Peyer's patch (tissue), 4 donors: ENCODE results near the gene PRPF39.

Source experiments
- POLR2A ChIP-seq, 2 donors: fragments of 450-650 bp; IDR thresholded peaks; one replicate each; pipeline ENCODE4 v1.5.1; 2017; ENCODE audit warnings: antibody characterized with exemption in 2 of 2, mild to moderate bottlenecking in 2 of 2, moderate library complexity in 2 of 2
- TF ChIP-seq, protein P1 (sequence below), 6 experiments: fragments of 450-650 bp in 4 of 6; fragments of 200-600 bp in 2 of 6; sonication (generic) in 1 of 6; IDR thresholded peaks; one replicate each; pipeline ENCODE4 v1.5.1; 2017 to 2019; ENCODE audit warnings: antibody characterized with exemption in 6 of 6, mild to moderate bottlenecking in 3 of 6, moderate library complexity in 1 of 6

DNA sequence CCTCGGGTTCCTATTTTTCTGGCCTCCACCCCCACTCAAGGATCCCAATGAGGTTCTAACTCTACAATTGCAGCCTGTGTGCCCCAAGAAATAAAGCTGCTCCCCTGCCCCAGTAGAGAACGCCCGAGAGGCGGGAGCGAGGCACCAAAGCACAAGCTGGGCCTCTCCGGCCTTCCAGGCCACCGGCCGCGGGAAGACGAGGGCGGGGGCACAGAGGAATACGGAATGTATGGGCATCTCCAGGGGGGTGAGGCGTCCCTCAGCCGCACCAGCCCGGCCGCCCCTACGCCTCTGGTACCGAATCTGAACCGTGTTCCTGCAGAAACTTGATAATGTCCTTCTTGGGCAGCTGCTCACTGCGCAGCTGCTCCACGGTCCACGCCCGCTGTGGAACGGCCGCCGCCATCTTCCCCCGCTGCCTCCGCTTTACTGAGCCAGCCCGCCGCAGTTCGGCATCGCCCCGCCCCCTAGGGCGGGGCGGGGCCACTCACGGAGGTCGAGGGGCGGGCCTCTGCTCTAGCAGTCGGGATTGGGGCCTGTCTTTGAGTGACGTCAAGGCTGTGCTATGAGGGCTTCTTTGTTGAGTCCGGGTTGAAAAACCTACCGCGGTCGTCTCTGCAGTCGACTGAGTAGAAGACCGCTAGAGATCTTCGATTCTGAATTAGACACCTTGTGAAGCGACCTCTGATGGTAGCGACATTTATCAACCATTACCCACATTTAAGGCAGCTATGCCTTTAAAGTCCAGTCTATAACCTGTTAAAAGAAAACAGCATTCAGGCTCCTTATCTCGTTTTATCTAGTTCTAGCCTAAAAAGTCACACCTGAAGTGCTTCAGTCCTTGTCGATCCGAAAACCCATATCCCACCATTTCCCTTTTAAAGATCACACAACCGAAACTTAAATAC is 50.4 kb downstream of the PRPF39 start, which contains the start of gene FKBP3:
- TF ChIP-seq POLR2A (IDR thresholded peaks at IDR 0.05): peak; percentile 71 to 75
- TF ChIP-seq, protein P1, sequence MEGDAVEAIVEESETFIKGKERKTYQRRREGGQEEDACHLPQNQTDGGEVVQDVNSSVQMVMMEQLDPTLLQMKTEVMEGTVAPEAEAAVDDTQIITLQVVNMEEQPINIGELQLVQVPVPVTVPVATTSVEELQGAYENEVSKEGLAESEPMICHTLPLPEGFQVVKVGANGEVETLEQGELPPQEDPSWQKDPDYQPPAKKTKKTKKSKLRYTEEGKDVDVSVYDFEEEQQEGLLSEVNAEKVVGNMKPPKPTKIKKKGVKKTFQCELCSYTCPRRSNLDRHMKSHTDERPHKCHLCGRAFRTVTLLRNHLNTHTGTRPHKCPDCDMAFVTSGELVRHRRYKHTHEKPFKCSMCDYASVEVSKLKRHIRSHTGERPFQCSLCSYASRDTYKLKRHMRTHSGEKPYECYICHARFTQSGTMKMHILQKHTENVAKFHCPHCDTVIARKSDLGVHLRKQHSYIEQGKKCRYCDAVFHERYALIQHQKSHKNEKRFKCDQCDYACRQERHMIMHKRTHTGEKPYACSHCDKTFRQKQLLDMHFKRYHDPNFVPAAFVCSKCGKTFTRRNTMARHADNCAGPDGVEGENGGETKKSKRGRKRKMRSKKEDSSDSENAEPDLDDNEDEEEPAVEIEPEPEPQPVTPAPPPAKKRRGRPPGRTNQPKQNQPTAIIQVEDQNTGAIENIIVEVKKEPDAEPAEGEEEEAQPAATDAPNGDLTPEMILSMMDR (IDR thresholded peaks at IDR 0.05): peak in 3 of 6 experiments; percentile 7 to 44 (median 27)
